HEK293T (cell line): Measurements from ENCODE around the gene USF1.

Experiments
- BHLHE40 ChIP-seq: fragments of 450-650 bp; IDR thresholded peaks from 2 replicates; pipeline ENCODE4 v1.6.1; 2016; ENCODE audit warnings: mild to moderate bottlenecking, moderate library complexity, borderline replicate concordance
- CTBP1 ChIP-seq: fragments of 450-650 bp; IDR thresholded peaks from 2 replicates; pipeline ENCODE4 v1.6.1; 2016; ENCODE audit warnings: borderline replicate concordance
- ELF4 ChIP-seq: fragments of 450-650 bp; IDR thresholded peaks from 2 replicates; pipeline ENCODE4 v1.6.1; 2017; ENCODE audit warnings: antibody characterized with exemption
- FOXA1 ChIP-seq: fragments of 450-650 bp; IDR thresholded peaks from 2 replicates; pipeline ENCODE4 v1.6.1; 2016; ENCODE audit warnings: mild to moderate bottlenecking
- FOXK2 ChIP-seq: fragments of 450-650 bp; IDR thresholded peaks from 2 replicates; pipeline ENCODE4 v1.6.1; 2016; ENCODE audit warnings: mild to moderate bottlenecking
- FOXM1 ChIP-seq: fragments of 450-650 bp; IDR thresholded peaks from 2 replicates; pipeline ENCODE4 v1.6.1; 2017; ENCODE audit warnings: mild to moderate bottlenecking, borderline replicate concordance
- HDGF ChIP-seq: fragments of 450-650 bp; IDR thresholded peaks from 2 replicates; pipeline ENCODE4 v1.6.1; 2017; ENCODE audit warnings: antibody characterized with exemption, borderline replicate concordance
- LEF1 ChIP-seq: fragments of 450-650 bp; IDR thresholded peaks from 2 replicates; pipeline ENCODE4 v1.6.1; 2017; ENCODE audit warnings: mild to moderate bottlenecking, borderline replicate concordance
- NFRKB ChIP-seq: fragments of 450-650 bp; IDR thresholded peaks from 2 replicates; pipeline ENCODE4 v1.6.1; 2016; ENCODE audit warnings: mild to moderate bottlenecking, moderate library complexity
- SP1 ChIP-seq: fragments of 450-650 bp; IDR thresholded peaks from 2 replicates; pipeline ENCODE4 v1.6.1; 2017
- SUZ12 ChIP-seq: fragments of 450-650 bp; IDR thresholded peaks from 2 replicates; pipeline ENCODE4 v1.6.1; 2016; ENCODE audit warnings: mild to moderate bottlenecking
- TARDBP ChIP-seq: fragments of 450-650 bp; IDR thresholded peaks from 2 replicates; pipeline ENCODE4 v1.6.1; 2016
- TF ChIP-seq, protein P1 (sequence below): fragments of 450-650 bp; IDR thresholded peaks from 2 replicates; pipeline ENCODE4 v1.6.1; 2016

- TF ChIP-seq SUZ12: no peak
- TF ChIP-seq, protein P1, sequence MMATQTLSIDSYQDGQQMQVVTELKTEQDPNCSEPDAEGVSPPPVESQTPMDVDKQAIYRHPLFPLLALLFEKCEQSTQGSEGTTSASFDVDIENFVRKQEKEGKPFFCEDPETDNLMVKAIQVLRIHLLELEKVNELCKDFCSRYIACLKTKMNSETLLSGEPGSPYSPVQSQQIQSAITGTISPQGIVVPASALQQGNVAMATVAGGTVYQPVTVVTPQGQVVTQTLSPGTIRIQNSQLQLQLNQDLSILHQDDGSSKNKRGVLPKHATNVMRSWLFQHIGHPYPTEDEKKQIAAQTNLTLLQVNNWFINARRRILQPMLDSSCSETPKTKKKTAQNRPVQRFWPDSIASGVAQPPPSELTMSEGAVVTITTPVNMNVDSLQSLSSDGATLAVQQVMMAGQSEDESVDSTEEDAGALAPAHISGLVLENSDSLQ: no peak
- no peak for TF ChIP-seq BHLHE40
- TF ChIP-seq LEF1: no peak
- no peak for TF ChIP-seq SP1
- TF ChIP-seq CTBP1: no peak
- TF ChIP-seq TARDBP: no peak
- TF ChIP-seq ELF4: no peak
- no peak for TF ChIP-seq FOXA1
- no peak for TF ChIP-seq FOXM1
- no peak for TF ChIP-seq NFRKB
- TF ChIP-seq FOXK2: no peak
- TF ChIP-seq HDGF: no peak
Observed at GRCh38 chr1:161083748-161084596, 38.2 kb upstream of the USF1 start.
